SK-MEL-5 (cell line): ENCODE data around the gene KLHL21. TPM values are rescaled to one million over a fixed set of nuclear protein-coding genes. Genes with fewer than 3 reads are reported as not detected.
A peak's percentile ranks its signal among the peaks of the same experiment; 100 is the strongest.

Experiments used
- DNase-seq: peaks from one replicate; pipeline ENCODE4 v3.0.0-alpha.2; 2016; ENCODE audit warnings: low read depth, low spot score
- in situ Hi-C: cut with HindIII; loops from 2 replicates; pipeline ENCODE4 v1.10.0; 2016; ENCODE audit warnings: low sequenced_read_pairs, high pct_unique_total_duplicates, low pct_unique_long_range_greater_than_20kb
- total RNA-seq: library from RNA; depleted of rRNA; stranded (reverse); fragments of >200 nt; shearing (Covaris generic); gene quantifications from 2 replicates; pipeline ENCODE4 v1.2.3, GENCODE V29; 2014

KLHL21 gene
- total RNA-seq, 1 experiment from 2014 or later: 28.2 TPM

- in situ Hi-C loops: no loop called here
- no peak for DNase-seq
Observed at GRCh38 chr1:6590046-6590445, 12.6 kb downstream of the KLHL21 start.

- no peak for DNase-seq
- in situ Hi-C loops: no loop called here
Observed at GRCh38 chr1:6588893-6589520, 13.7 kb downstream of the KLHL21 start.

GRCh38 chr1:6588128-6588892 lies 14.4 kb downstream of the KLHL21 start:
- in situ Hi-C loops: no loop called here

GRCh38 chr1:6587261-6588005 lies 15.2 kb downstream of the KLHL21 start:
- in situ Hi-C loops: no loop called here
- no peak for DNase-seq

More at GRCh38 chr1:6588128-6588892, 14.4 kb downstream of the KLHL21 start:
- DNase-seq: no peak

- no peak for DNase-seq
- in situ Hi-C loops: no loop called here
Observed at GRCh38 chr1:6586404-6586816, 16.3 kb downstream of the KLHL21 start.

- in situ Hi-C loops: no loop called here
Observed at GRCh38 chr1:6585841-6586240, 16.8 kb downstream of the KLHL21 start.

GRCh38 chr1:6585081-6585722 lies 17.5 kb downstream of the KLHL21 start:
- DNase-seq: no peak

More at GRCh38 chr1:6585841-6586240, 16.8 kb downstream of the KLHL21 start:
- DNase-seq: no peak

GRCh38 chr1:6584126-6585080 lies 18.3 kb downstream of the KLHL21 start:
- DNase-seq: no peak
- in situ Hi-C loops: no loop called here

More at GRCh38 chr1:6585081-6585722, 17.5 kb downstream of the KLHL21 start:
- in situ Hi-C loops: no loop called here

- no peak for DNase-seq
- in situ Hi-C loops: no loop called here
Observed at GRCh38 chr1:6582370-6582769, 20.3 kb downstream of the KLHL21 start.

- in situ Hi-C loops: no loop called here
Observed at GRCh38 chr1:6581561-6582305, 20.9 kb downstream of the KLHL21 start.

GRCh38 chr1:6580593-6581409 lies 21.9 kb downstream of the KLHL21 start:
- in situ Hi-C loops: no loop called here
- no peak for DNase-seq

More at GRCh38 chr1:6581561-6582305, 20.9 kb downstream of the KLHL21 start:
- DNase-seq: no peak

- DNase-seq: no peak
- in situ Hi-C loops: no loop called here
Observed at GRCh38 chr1:6580119-6580592, 22.5 kb downstream of the KLHL21 start.

- in situ Hi-C loops: no loop called here
- DNase-seq: peak; percentile 96
Observed at GRCh38 chr1:6579374-6580118, 23.1 kb downstream of the KLHL21 start, which contains the start of gene ZBTB48. Gene ZBTB48 (plus strand): TSS chr1:6579994. CDS start chr1:6580610, 616 bp downstream.

GRCh38 chr1:6578624-6579373 lies 23.9 kb downstream of the KLHL21 start:
- in situ Hi-C loops: no loop called here
- no peak for DNase-seq
